AG09309 (cell line): ENCODE measurements around the gene CHRD.
A peak's percentile ranks its signal among the peaks of the same experiment; 100 is the strongest.

Experiments used
- DNase-seq: peaks from one replicate; pipeline ENCODE4 v3.0.0-alpha.2; 2010; ENCODE audit warnings: low read depth
- H3K4me3 ChIP-seq: 2 replicates; pipeline ENCODE4 v1.5.1; 2011; ENCODE audit warnings: mild to moderate bottlenecking, low read depth, low read length, moderate library complexity; ENCODE audit not compliant: control insufficient read depth
- TF ChIP-seq, protein P1 (sequence below): IDR thresholded peaks from 2 replicates; pipeline ENCODE4 v1.5.1; 2011; ENCODE audit warnings: mild to moderate bottlenecking, low read depth, low read length, inconsistent platforms; ENCODE audit not compliant: insufficient read depth, control insufficient read depth; ENCODE audit errors: missing control alignments

Gene CHRD

DNA sequence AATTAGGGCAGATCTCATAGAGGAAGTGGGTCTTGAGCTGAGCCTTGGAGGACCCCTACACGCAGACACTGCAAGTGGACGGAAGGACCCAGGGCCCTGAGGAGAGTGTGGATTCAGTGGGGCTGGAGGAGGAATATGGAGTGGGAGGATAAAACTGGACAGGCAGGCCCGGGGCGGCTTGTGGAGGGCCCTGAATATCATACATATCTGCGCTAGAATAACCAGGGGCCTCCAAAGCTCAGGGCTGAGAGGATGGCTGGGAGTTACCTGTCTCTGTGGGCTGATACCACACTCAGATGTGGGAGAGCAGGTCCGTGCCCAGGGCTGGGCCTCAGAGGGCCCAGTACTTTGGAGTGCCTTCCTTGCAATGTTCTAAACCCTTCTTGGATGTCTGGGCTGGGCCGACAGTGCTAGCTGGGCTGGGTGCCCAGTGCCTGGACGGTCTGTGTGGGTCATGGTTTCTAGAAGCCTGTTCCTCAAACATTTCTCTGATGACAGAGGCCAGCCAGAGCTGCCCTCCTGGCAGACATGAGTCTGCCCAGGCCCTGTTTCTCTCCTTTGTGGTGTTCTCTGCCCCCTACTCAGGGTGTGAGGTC lies 29.6 kb downstream of the CHRD start:
- TF ChIP-seq, protein P1, sequence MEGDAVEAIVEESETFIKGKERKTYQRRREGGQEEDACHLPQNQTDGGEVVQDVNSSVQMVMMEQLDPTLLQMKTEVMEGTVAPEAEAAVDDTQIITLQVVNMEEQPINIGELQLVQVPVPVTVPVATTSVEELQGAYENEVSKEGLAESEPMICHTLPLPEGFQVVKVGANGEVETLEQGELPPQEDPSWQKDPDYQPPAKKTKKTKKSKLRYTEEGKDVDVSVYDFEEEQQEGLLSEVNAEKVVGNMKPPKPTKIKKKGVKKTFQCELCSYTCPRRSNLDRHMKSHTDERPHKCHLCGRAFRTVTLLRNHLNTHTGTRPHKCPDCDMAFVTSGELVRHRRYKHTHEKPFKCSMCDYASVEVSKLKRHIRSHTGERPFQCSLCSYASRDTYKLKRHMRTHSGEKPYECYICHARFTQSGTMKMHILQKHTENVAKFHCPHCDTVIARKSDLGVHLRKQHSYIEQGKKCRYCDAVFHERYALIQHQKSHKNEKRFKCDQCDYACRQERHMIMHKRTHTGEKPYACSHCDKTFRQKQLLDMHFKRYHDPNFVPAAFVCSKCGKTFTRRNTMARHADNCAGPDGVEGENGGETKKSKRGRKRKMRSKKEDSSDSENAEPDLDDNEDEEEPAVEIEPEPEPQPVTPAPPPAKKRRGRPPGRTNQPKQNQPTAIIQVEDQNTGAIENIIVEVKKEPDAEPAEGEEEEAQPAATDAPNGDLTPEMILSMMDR: no peak
- DNase-seq: no peak
- no peak overlapping the region for H3K4me3 ChIP-seq

- TF ChIP-seq, protein P1: no peak
- no peak for DNase-seq
- H3K4me3 ChIP-seq: no peak overlapping the region
These were observed 30.2 kb downstream of the CHRD start for GRCh38 chr3:184409946-184410500.

- H3K4me3 ChIP-seq: no peak overlapping the region
- no peak for DNase-seq
- TF ChIP-seq, protein P1: no peak
These were observed 34.8 kb downstream of the CHRD start for GRCh38 chr3:184414418-184415202.

- TF ChIP-seq, protein P1: no peak
- no peak for DNase-seq
- no peak overlapping the region for H3K4me3 ChIP-seq
These were observed 35.3 kb downstream of the CHRD start for GRCh38 chr3:184415203-184415490.

GRCh38 chr3:184417619-184418327 lies 37.9 kb downstream of the CHRD start:
- DNase-seq: no peak
- TF ChIP-seq, protein P1: peak; percentile 98
- H3K4me3 ChIP-seq: no peak overlapping the region

GRCh38 chr3:184419171-184419570 lies 39.3 kb downstream of the CHRD start:
- no peak for DNase-seq
- TF ChIP-seq, protein P1: no peak

More at GRCh38 chr3:184419171-184419570, 39.3 kb downstream of the CHRD start:
- H3K4me3 ChIP-seq: no peak overlapping the region
